ENCODE data around the gene AOC1. TPM values are rescaled to one million over a fixed set of nuclear protein-coding genes. Genes with fewer than 3 reads are reported as not detected.

AOC1 gene
- total RNA-seq, 1 donor from 2014 or later, result not detected

DNA sequence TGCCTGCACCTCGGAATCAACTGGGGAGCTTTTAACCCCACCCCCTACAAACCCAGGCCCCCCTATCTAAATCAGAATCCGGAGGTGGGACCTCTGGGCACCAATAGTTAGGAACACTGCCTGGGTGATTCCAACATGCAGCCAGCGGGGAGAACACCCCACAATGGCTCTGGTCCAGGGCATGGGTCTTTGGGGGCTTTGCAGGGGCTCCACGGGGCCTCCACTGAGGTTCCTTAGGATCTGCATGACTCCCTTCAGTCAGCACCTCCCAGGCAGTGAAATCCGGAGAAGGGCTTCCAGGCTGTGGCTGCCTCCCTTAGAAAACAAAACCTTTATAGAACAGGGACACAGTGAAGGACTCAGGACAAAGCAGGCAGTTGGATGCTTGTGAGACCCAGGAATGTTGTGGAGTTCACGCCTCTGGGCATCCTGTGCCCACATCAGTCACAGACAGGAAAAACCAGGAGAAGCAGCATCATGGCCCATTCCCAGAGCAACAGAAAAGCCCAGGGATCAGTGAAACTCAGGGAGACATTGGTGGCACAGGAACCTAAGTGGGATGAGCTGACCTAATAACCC lies 16.5 kb upstream of the AOC1 start:
- no peaks in the 10 kb centered on the region for H3K36me3 Mint-ChIP-seq (ENCODE audit: low read depth)
- H3K9me3 Mint-ChIP-seq (ENCODE audit: low read depth), result peaks cover 6% of the 10 kb centered on the region
- no peak overlapping the region for H3K4me3 Mint-ChIP-seq (ENCODE audit: unreplicated experiment)
- no peak for DNase-seq (ENCODE audit: low spot score)
- H3K27me3 Mint-ChIP-seq (ENCODE audit: low read depth), result peaks cover 8% of the 10 kb centered on the region
- no peak overlapping the region for H3K27ac Mint-ChIP-seq (ENCODE audit: unreplicated experiment)
- TF ChIP-seq, protein P1, sequence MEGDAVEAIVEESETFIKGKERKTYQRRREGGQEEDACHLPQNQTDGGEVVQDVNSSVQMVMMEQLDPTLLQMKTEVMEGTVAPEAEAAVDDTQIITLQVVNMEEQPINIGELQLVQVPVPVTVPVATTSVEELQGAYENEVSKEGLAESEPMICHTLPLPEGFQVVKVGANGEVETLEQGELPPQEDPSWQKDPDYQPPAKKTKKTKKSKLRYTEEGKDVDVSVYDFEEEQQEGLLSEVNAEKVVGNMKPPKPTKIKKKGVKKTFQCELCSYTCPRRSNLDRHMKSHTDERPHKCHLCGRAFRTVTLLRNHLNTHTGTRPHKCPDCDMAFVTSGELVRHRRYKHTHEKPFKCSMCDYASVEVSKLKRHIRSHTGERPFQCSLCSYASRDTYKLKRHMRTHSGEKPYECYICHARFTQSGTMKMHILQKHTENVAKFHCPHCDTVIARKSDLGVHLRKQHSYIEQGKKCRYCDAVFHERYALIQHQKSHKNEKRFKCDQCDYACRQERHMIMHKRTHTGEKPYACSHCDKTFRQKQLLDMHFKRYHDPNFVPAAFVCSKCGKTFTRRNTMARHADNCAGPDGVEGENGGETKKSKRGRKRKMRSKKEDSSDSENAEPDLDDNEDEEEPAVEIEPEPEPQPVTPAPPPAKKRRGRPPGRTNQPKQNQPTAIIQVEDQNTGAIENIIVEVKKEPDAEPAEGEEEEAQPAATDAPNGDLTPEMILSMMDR (IDR thresholded peaks at IDR 0.05), result no peak
- H3K4me1 Mint-ChIP-seq (ENCODE audit: low read depth), result no peaks in the 10 kb centered on the region

DNA sequence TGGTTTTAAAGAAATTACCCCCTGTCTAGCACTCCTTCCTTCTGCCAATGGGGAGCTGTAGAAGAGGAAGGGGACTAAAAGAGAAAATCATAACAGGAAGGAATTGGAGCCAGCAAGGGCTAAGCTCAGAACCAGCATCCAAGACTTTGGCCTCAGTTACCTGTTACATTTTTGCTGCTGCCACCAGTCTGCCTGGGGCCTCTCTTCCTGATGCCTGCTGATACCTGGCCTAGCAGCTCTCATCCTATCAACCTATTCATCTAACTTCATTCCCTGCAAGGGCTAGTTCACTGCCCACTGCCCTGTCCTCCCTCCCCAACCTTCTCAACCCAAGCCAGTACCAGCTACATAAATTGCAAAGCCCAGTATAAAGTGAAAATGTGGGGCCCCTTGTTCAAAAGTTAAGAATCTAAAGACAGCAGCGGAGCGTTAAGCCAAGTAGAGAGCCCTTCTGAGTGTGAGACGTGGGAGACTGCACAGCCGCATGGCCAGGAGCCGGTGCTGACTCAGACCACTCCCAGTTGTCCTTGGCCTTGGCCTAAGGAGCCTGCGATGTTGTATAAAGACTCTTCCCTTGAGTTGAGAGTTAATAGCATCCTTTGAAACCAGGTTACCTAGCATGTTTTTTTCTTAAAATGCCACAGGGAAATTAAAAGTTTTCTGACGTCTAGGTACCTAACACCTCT lies 13.2 kb upstream of the AOC1 start:
- Mint-ChIP-seq H3K4me1 (ENCODE audit: low read depth) (no peaks in the 10 kb centered on the region), H3K4me3 (ENCODE audit: unreplicated experiment) (no peak overlapping the region), H3K27ac (ENCODE audit: unreplicated experiment) (no peak overlapping the region), H3K9me3 (ENCODE audit: low read depth) (peaks cover 2% of the 10 kb centered on the region), H3K27me3 (ENCODE audit: low read depth) (peaks cover 8% of the 10 kb centered on the region), H3K36me3 (ENCODE audit: low read depth) (no peaks in the 10 kb centered on the region)
- no peak for DNase-seq (ENCODE audit: low spot score)
- TF ChIP-seq, protein P1 (IDR thresholded peaks at IDR 0.05), result no peak

DNA sequence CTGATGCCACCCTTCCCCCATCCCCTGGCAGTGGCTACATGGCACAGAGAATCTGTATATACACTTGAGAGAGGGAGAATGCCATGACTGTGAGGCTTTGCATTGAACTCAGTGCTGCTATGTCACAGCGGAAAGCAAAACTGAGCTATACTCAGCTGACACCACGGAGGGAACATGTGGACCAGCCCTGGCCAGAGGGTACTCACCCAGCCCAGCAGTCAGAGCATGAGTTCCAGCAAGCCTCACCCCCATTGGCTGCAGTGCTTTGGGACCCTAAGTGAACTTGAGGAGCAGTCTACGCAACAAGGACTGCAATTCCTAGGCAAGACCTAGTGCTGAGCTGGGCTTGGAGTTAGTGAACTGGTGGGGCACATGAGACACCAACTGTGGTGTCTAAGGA lies 10.3 kb upstream of the AOC1 start:
- H3K27me3 Mint-ChIP-seq (ENCODE audit: low read depth), result peaks cover 11% of the 10 kb centered on the region

DNA sequence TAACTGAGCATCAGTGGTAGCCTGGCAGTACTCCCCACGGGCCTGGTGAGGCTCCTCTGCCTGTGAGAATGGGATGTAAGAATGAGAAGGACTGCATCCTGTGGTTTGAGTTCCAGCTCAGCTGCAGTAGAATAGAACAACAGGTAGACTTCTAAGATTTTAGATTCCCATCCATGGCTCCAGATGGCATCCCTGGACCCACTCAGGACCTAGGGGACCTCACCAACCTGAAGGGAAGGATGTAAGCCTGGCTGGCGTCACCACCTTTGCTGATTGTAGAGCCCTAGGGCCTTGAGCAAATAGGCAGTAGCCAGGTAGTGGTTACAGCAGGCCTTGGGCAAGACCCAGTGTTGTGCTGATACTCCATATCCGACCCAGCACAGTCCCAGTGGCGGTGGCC lies 9.6 kb upstream of the AOC1 start:
- Mint-ChIP-seq H3K27ac (ENCODE audit: unreplicated experiment) (no peak overlapping the region), H3K9me3 (ENCODE audit: low read depth) (no peaks in the 10 kb centered on the region), H3K27me3 (ENCODE audit: low read depth) (peaks cover 11% of the 10 kb centered on the region), H3K4me1 (ENCODE audit: low read depth) (no peaks in the 10 kb centered on the region), H3K4me3 (ENCODE audit: unreplicated experiment) (no peak overlapping the region), H3K36me3 (ENCODE audit: low read depth) (no peaks in the 10 kb centered on the region)
- TF ChIP-seq, protein P1 (IDR thresholded peaks at IDR 0.05), result no peak
- no peak for DNase-seq (ENCODE audit: low spot score)

More for the DNA sequence above, 10.3 kb upstream of the AOC1 start:
- Mint-ChIP-seq H3K9me3 (ENCODE audit: low read depth) (no peaks in the 10 kb centered on the region), H3K27ac (ENCODE audit: unreplicated experiment) (no peak overlapping the region), H3K4me3 (ENCODE audit: unreplicated experiment) (no peak overlapping the region), H3K4me1 (ENCODE audit: low read depth) (no peaks in the 10 kb centered on the region), H3K36me3 (ENCODE audit: low read depth) (no peaks in the 10 kb centered on the region)
- TF ChIP-seq, protein P1 (IDR thresholded peaks at IDR 0.05), result no peak
- DNase-seq (ENCODE audit: low spot score), result no peak

DNA sequence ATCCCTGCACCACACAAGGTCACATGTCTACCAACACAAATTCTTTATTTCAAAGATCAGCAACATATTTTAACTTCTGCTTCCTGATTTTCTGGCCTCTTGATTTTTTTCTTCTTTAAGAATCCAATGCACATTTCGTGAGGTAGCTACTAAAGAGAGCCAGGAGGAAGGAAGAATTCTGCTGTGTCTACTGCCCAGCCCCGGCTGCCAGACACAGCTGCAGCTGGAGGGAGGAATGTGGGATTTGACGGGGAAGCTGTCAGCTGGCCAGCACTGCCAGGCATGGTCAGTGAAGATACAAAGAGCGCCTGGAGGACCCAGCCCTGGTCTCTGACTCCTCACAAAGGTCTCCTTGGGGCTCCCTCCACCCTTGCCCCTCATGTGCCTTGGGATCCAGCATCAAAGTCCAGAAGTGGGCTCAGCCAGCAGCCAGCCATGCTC lies 6.9 kb upstream of the AOC1 start:
- TF ChIP-seq, protein P1 (IDR thresholded peaks at IDR 0.05), result no peak
- Mint-ChIP-seq H3K9me3 (ENCODE audit: low read depth) (no peaks in the 10 kb centered on the region), H3K27me3 (ENCODE audit: low read depth) (peaks cover 14% of the 10 kb centered on the region), H3K36me3 (ENCODE audit: low read depth) (no peaks in the 10 kb centered on the region), H3K27ac (ENCODE audit: unreplicated experiment) (peak overlapping the region; percentile 10), H3K4me3 (ENCODE audit: unreplicated experiment) (no peak overlapping the region), H3K4me1 (ENCODE audit: low read depth) (no peaks in the 10 kb centered on the region)
- DNase-seq (ENCODE audit: low spot score), result no peak
